Muscle layer of duodenum (tissue), 2 donors: ENCODE measurements around the gene OLIG1.

Source experiments
- H3K27ac ChIP-seq: one replicate; pipeline ENCODE4 v1.7.0; 2013; ENCODE audit warnings: mild to moderate bottlenecking, low read length
- H3K27me3 ChIP-seq: one replicate; pipeline ENCODE4 v1.7.0; 2013; ENCODE audit warnings: low read depth, mild to moderate bottlenecking, control low read depth, low read length
- H3K36me3 ChIP-seq, 2 donors: one replicate each; pipeline ENCODE4 v1.7.0; 2013; ENCODE audit warnings: low read length in 2 of 2, control low read depth in 1 of 2, mild to moderate bottlenecking in 1 of 2; ENCODE audit not compliant: insufficient read depth in 2 of 2, control insufficient read depth in 1 of 2
- H3K4me1 ChIP-seq, 2 donors: one replicate each; pipeline ENCODE4 v1.7.0; 2013; ENCODE audit warnings: low read length in 2 of 2, mild to moderate bottlenecking in 2 of 2, control low read depth in 1 of 2, moderate library complexity in 1 of 2; ENCODE audit not compliant: insufficient read depth in 2 of 2, control insufficient read depth in 1 of 2
- H3K4me3 ChIP-seq, 2 donors: one replicate each; pipeline ENCODE4 v1.7.0; 2013; ENCODE audit warnings: low read length in 2 of 2, low read depth in 1 of 2, mild to moderate bottlenecking in 1 of 2
- H3K9me3 ChIP-seq, 2 donors: one replicate each; pipeline ENCODE4 v1.7.0; 2013; ENCODE audit warnings: low read length in 2 of 2, control low read depth in 1 of 2, mild to moderate bottlenecking in 1 of 2; ENCODE audit not compliant: control insufficient read depth in 1 of 2
- donor health status: healthy.

Gene OLIG1

GRCh38 chr21:33047231-33047630 is 22.7 kb upstream of the OLIG1 start:
- Histone ChIP-seq H3K27ac (no peak overlapping the region), H3K27me3 (no peaks in the 10 kb centered on the region), H3K36me3 (no peaks in the 10 kb centered on the region), H3K4me1 (no peaks in the 10 kb centered on the region), H3K9me3 (no peaks in the 10 kb centered on the region), H3K4me3 (no peak overlapping the region)

- H3K36me3 ChIP-seq = no peaks in the 10 kb centered on the region
- H3K9me3 ChIP-seq = no peaks in the 10 kb centered on the region
- H3K27me3 ChIP-seq = no peaks in the 10 kb centered on the region
- H3K27ac ChIP-seq = no peak overlapping the region
- H3K4me3 ChIP-seq = no peak overlapping the region
- no peaks in the 10 kb centered on the region for H3K4me1 ChIP-seq
These were observed 18.0 kb upstream of the OLIG1 start for GRCh38 chr21:33051925-33052324.

GRCh38 chr21:33053951-33054350 is 16.0 kb upstream of the OLIG1 start:
- no peaks in the 10 kb centered on the region for H3K9me3 ChIP-seq
- H3K36me3 ChIP-seq = no peaks in the 10 kb centered on the region
- peaks cover 0 to 7% of the 10 kb centered on the region in 2 donors for H3K4me1 ChIP-seq
- H3K27ac ChIP-seq = no peak overlapping the region
- no peak overlapping the region for H3K4me3 ChIP-seq
- H3K27me3 ChIP-seq = no peaks in the 10 kb centered on the region

- peaks cover 0 to 7% of the 10 kb centered on the region in 2 donors for H3K4me1 ChIP-seq
- no peaks in the 10 kb centered on the region for H3K36me3 ChIP-seq
- no peaks in the 10 kb centered on the region for H3K27me3 ChIP-seq
- H3K9me3 ChIP-seq = no peaks in the 10 kb centered on the region
- H3K4me3 ChIP-seq = no peak overlapping the region
- no peak overlapping the region for H3K27ac ChIP-seq
These were observed 13.9 kb upstream of the OLIG1 start for GRCh38 chr21:33055991-33056390.

GRCh38 chr21:33057385-33057940 is 12.5 kb upstream of the OLIG1 start:
- H3K27ac ChIP-seq = no peak overlapping the region
- no peaks in the 10 kb centered on the region for H3K27me3 ChIP-seq
- no peaks in the 10 kb centered on the region for H3K36me3 ChIP-seq
- H3K4me3 ChIP-seq = no peak overlapping the region
- peaks cover 0 to 7% of the 10 kb centered on the region in 2 donors for H3K4me1 ChIP-seq
- no peaks in the 10 kb centered on the region for H3K9me3 ChIP-seq

- Histone ChIP-seq H3K4me1 (peaks cover 0 to 7% of the 10 kb centered on the region in 2 donors), H3K9me3 (no peaks in the 10 kb centered on the region), H3K27me3 (peaks cover under 1% of the 10 kb centered on the region), H3K4me3 (no peak overlapping the region), H3K27ac (no peak overlapping the region), H3K36me3 (no peaks in the 10 kb centered on the region)
These were observed 11.4 kb upstream of the OLIG1 start for GRCh38 chr21:33058527-33058926.

GRCh38 chr21:33058957-33059356 is 11.0 kb upstream of the OLIG1 start:
- H3K4me3 ChIP-seq = no peak overlapping the region

GRCh38 chr21:33059380-33059841 is 10.5 kb upstream of the OLIG1 start:
- Histone ChIP-seq H3K27me3 (peaks cover 8% of the 10 kb centered on the region), H3K27ac (no peak overlapping the region), H3K9me3 (no peaks in the 10 kb centered on the region), H3K4me1 (peaks cover 0 to 7% of the 10 kb centered on the region in 2 donors), H3K4me3 (no peak overlapping the region), H3K36me3 (no peaks in the 10 kb centered on the region)

More at GRCh38 chr21:33058957-33059356, 11.0 kb upstream of the OLIG1 start:
- Histone ChIP-seq H3K27me3 (peaks cover 5% of the 10 kb centered on the region), H3K4me1 (peaks cover 0 to 7% of the 10 kb centered on the region in 2 donors), H3K36me3 (no peaks in the 10 kb centered on the region), H3K9me3 (no peaks in the 10 kb centered on the region), H3K27ac (no peak overlapping the region)

GRCh38 chr21:33061233-33061632 is 8.7 kb upstream of the OLIG1 start:
- Histone ChIP-seq H3K9me3 (no peaks in the 10 kb centered on the region), H3K27ac (no peak overlapping the region), H3K4me3 (no peak overlapping the region), H3K27me3 (peaks cover 10% of the 10 kb centered on the region), H3K4me1 (peaks cover 0 to 7% of the 10 kb centered on the region in 2 donors), H3K36me3 (no peaks in the 10 kb centered on the region)

- H3K36me3 ChIP-seq = no peaks in the 10 kb centered on the region
- no peak overlapping the region for H3K4me3 ChIP-seq
- H3K9me3 ChIP-seq = peaks cover 0 to 1% of the 10 kb centered on the region in 2 donors
- H3K27me3 ChIP-seq = peaks cover 26% of the 10 kb centered on the region
- H3K4me1 ChIP-seq = peaks cover 0 to 4% of the 10 kb centered on the region in 2 donors
- no peak overlapping the region for H3K27ac ChIP-seq
These were observed 6.5 kb upstream of the OLIG1 start for GRCh38 chr21:33063375-33063883.

GRCh38 chr21:33063907-33064622 is 5.9 kb upstream of the OLIG1 start:
- H3K36me3 ChIP-seq = no peaks in the 10 kb centered on the region
- H3K4me1 ChIP-seq = no peaks in the 10 kb centered on the region
- peaks cover 0 to 8% of the 10 kb centered on the region in 2 donors for H3K9me3 ChIP-seq
- H3K4me3 ChIP-seq = no peak overlapping the region
- H3K27me3 ChIP-seq = peaks cover 33% of the 10 kb centered on the region
- no peak overlapping the region for H3K27ac ChIP-seq
